A549 (cell line): Measurements from ENCODE around the gene PRX. TPM values are rescaled to one million over a fixed set of nuclear protein-coding genes. Genes with fewer than 3 reads are reported as not detected.
A peak's percentile ranks its signal among the peaks of the same experiment; 100 is the strongest.

Experiments
- ATAC-seq, 2 experiments: fragments of 200-7000 bp in 1 of 2; fragments of >200 bp in 1 of 2; cut with Nextera tagmentation in 1 of 2; cut with Tn5 transposase in 1 of 2; 3 replicates each; pipeline versions ENCODE4 v1.8.0 to v1.9.1; 2018 to 2020; ENCODE audit warnings: mild to moderate bottlenecking in 1 of 2, moderate library complexity in 1 of 2
- CTCF ChIA-PET: fragments of 300-600 bp; sonication (Branson Sonifier 250); formaldehyde crosslinking; extraction: SDS; loops from one replicate; lab custom pipeline; 2021; ENCODE audit warnings: antibody characterized with exemption, inconsistent platforms; lab: Yijun Ruan, JAX
- POLR2A ChIA-PET: fragments of 350-600 bp; formaldehyde crosslinking; extraction: SDS; loops from one replicate; lab custom pipeline; 2021; ENCODE audit warnings: antibody characterized with exemption, inconsistent platforms; lab: Yijun Ruan, JAX
- DNase-seq, 2 experiments: peaks; one replicate each; pipeline versions ENCODE4 v3.0.0 to v3.0.0-alpha.2; 2011 to 2016; ENCODE audit warnings: low read depth in 1 of 2, low spot score in 1 of 2
- FAIRE-seq: peaks from 2 replicates; lab custom pipeline; 2011; peaks lifted over from hg19 to GRCh38; lab: Jason Lieb, UNC
- H3K27ac ChIP-seq, 2 experiments: fragments of >200 bp; sonication (Bioruptor Twin); formaldehyde crosslinking; 3 replicates each; pipeline ENCODE4 v1.5.1; 2016 to 2017
- H3K4me1 ChIP-seq: fragments of >200 bp; sonication (Bioruptor Twin); formaldehyde crosslinking; 3 replicates; pipeline ENCODE4 v1.6.1; 2016
- H3K4me2 ChIP-seq: fragments of >200 bp; sonication (Bioruptor Twin); formaldehyde crosslinking; 3 replicates; pipeline ENCODE4 v1.6.1; 2016
- H3K4me3 ChIP-seq: fragments of >200 bp; sonication (Bioruptor Twin); formaldehyde crosslinking; 3 replicates; pipeline ENCODE4 v1.5.1; 2016
- H3K9me3 ChIP-seq: fragments of >200 bp; sonication (Bioruptor Twin); formaldehyde crosslinking; 3 replicates; pipeline ENCODE4 v1.6.1; 2016
- EHMT2 ChIP-seq: fragments of 200-600 bp; sonication (generic); IDR thresholded peaks from 2 replicates; pipeline ENCODE4 v1.6.1; 2016; ENCODE audit warnings: antibody characterized with exemption, low read depth, mild to moderate bottlenecking, moderate library complexity
- ESRRA ChIP-seq: fragments of 150-350 bp; IDR thresholded peaks from 2 replicates; pipeline ENCODE4 v1.6.1; 2014; ENCODE audit warnings: mild to moderate bottlenecking, low read length, borderline replicate concordance
- FOSL2 ChIP-seq, 2 experiments: fragments of 450-650 bp in 1 of 2; fragments of >200 bp in 1 of 2; sonication (Bioruptor Twin) in 1 of 2; formaldehyde crosslinking; IDR thresholded peaks; 2 replicates each; pipeline versions ENCODE4 v1.5.0 to v1.6.1; 2016 to 2020; ENCODE audit warnings: mild to moderate bottlenecking in 1 of 2, moderate library complexity in 1 of 2
- JUNB ChIP-seq: fragments of >200 bp; sonication (Bioruptor Twin); formaldehyde crosslinking; IDR thresholded peaks from 2 replicates; pipeline ENCODE4 v1.6.1; 2016
- KDM5A ChIP-seq: fragments of 200-600 bp; sonication (generic); IDR thresholded peaks from 2 replicates; pipeline ENCODE4 v1.6.1; 2016; ENCODE audit warnings: antibody characterized with exemption, mild to moderate bottlenecking
- NFE2L2 ChIP-seq: fragments of 150-350 bp; conservative IDR thresholded peaks from 2 replicates; pipeline ENCODE4 v1.6.1; 2014; ENCODE audit warnings: low read length
- PHF8 ChIP-seq: fragments of 200-600 bp; sonication (generic); IDR thresholded peaks from 2 replicates; pipeline ENCODE4 v1.6.1; 2016; ENCODE audit warnings: low read depth, mild to moderate bottlenecking, antibody characterized with exemption, moderate library complexity, borderline replicate concordance
- RAD21 ChIP-seq, 2 experiments: fragments of >200 bp in 1 of 2; sonication (Bioruptor Twin) in 1 of 2; formaldehyde crosslinking in 1 of 2; IDR thresholded peaks in 1 of 2; conservative IDR thresholded peaks in 1 of 2; 2 replicates in 1 of 2; 3 replicates in 1 of 2; pipeline ENCODE4 v1.6.1; 2012 to 2018; ENCODE audit warnings: inconsistent platforms in 1 of 2
- RNF2 ChIP-seq: fragments of 200-600 bp; sonication (generic); IDR thresholded peaks from 2 replicates; pipeline ENCODE4 v1.6.1; 2016; ENCODE audit warnings: low read depth, mild to moderate bottlenecking, antibody characterized with exemption, moderate library complexity, borderline replicate concordance
- SMC3 ChIP-seq: fragments of >200 bp; sonication (Bioruptor Twin); formaldehyde crosslinking; IDR thresholded peaks from 3 replicates; pipeline ENCODE4 v1.6.1; 2018; ENCODE audit warnings: inconsistent platforms
- ZFP36 ChIP-seq: fragments of 450-650 bp; IDR thresholded peaks from 2 replicates; pipeline ENCODE4 v1.6.1; 2014; ENCODE audit warnings: borderline replicate concordance; ENCODE audit not compliant: partially characterized antibody
- ZNF302 ChIP-seq: fragments of 250-450 bp; sonication (Bioruptor Pico); IDR thresholded peaks from 2 replicates; pipeline ENCODE4 v1.9.0; 2021; ENCODE audit warnings: inconsistent platforms, mild to moderate bottlenecking, moderate library complexity
- WGBS: methylation state at CpG from one replicate; pipeline ENCODE4 v1.1.6; 2017; ENCODE audit errors: missing lambda C conversion rate; 5-methylcytosine and 5-hydroxymethylcytosine counted together
- polyA plus RNA-seq, 4 experiments: library from polyadenylated mRNA; depleted of rRNA in 3 of 4; stranded (reverse); fragments of >200 nt; fragmentation: RNase III in 1 of 4; extraction: RNeasy Plus Mini Kit Qiagen cat#74134 plus additional on column Dnase treatment in 1 of 4; gene quantifications; 2 replicates in 3 of 4; 3 replicates in 1 of 4; pipeline ENCODE4 v1.2.3, GENCODE V29; 2011 to 2017
- TF ChIP-seq, protein P1 (sequence below): fragments of >200 bp; sonication (Bioruptor Twin); formaldehyde crosslinking; IDR thresholded peaks from 3 replicates; pipeline ENCODE4 v1.5.1; 2016
- TF ChIP-seq, protein P2 (sequence below): fragments of >200 bp; sonication (Bioruptor Twin); formaldehyde crosslinking; IDR thresholded peaks from 3 replicates; pipeline ENCODE4 v1.6.1; 2016
- TF ChIP-seq, protein P3 (sequence below): fragments of 250-450 bp; sonication (Bioruptor Pico); IDR thresholded peaks from 2 replicates; pipeline ENCODE4 v1.5.0; 2020; ENCODE audit warnings: low read depth, mild to moderate bottlenecking, moderate library complexity
- TF ChIP-seq, protein P4 (sequence below): fragments of >200 bp; sonication (Bioruptor Twin); formaldehyde crosslinking; IDR thresholded peaks from 2 replicates; pipeline ENCODE4 v1.6.1; 2016
- TF ChIP-seq, protein P5 (sequence below): fragments of 250-450 bp; sonication (Bioruptor Pico); IDR thresholded peaks from 2 replicates; pipeline ENCODE4 v1.5.0; 2021; ENCODE audit warnings: mild to moderate bottlenecking, moderate library complexity, borderline replicate concordance
- TF ChIP-seq, protein P6 (sequence below): fragments of 450-650 bp; IDR thresholded peaks from 2 replicates; pipeline ENCODE4 v1.6.1; 2014; ENCODE audit warnings: antibody characterized with exemption

Gene PRX
- polyA plus RNA-seq, 2 of the 4 experiments (the other 2 are of a cell fraction), result 1.6 to 1.8 TPM

DNA sequence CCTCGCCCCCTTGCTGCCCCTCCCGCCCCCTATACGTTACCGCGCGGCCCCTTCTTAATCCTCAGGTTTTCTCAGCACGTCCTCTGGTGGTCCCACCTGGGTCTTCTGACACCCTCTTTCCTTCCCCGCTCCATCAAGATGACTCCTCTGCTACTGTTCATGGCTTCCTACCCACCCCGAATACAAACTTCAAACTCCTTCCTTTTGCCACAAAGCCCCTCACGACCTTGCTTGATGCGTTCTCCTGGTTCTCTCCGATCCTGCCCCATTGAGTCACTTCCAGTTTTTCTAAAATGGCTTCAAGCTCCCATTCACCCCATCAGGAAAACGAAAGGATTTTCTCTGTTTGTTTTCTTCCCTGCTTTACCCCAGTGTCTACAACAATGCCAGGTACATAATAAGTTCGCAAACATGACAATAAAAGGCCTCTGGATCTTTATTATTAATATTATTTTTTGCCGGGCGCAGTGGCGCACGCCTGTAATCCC lies 31.7 kb upstream of the PRX start:
- ATAC-seq, result no peak
- FAIRE-seq, result peak; percentile 28
- H3K4me2 ChIP-seq, result peak overlapping the region; percentile 95
- 21% methylated on average over 18 of the region's 18 CpGs for WGBS
- H3K9me3 ChIP-seq, result no peaks in the 10 kb centered on the region
- H3K27ac ChIP-seq, result peak overlapping the region; percentile 88 to 97
- no peak for TF ChIP-seq NFE2L2
- TF ChIP-seq, protein P1, sequence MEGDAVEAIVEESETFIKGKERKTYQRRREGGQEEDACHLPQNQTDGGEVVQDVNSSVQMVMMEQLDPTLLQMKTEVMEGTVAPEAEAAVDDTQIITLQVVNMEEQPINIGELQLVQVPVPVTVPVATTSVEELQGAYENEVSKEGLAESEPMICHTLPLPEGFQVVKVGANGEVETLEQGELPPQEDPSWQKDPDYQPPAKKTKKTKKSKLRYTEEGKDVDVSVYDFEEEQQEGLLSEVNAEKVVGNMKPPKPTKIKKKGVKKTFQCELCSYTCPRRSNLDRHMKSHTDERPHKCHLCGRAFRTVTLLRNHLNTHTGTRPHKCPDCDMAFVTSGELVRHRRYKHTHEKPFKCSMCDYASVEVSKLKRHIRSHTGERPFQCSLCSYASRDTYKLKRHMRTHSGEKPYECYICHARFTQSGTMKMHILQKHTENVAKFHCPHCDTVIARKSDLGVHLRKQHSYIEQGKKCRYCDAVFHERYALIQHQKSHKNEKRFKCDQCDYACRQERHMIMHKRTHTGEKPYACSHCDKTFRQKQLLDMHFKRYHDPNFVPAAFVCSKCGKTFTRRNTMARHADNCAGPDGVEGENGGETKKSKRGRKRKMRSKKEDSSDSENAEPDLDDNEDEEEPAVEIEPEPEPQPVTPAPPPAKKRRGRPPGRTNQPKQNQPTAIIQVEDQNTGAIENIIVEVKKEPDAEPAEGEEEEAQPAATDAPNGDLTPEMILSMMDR, result peak; percentile 58
- peak; percentile 74 for TF ChIP-seq SMC3
- TF ChIP-seq RNF2, result no peak
- TF ChIP-seq, protein P2, sequence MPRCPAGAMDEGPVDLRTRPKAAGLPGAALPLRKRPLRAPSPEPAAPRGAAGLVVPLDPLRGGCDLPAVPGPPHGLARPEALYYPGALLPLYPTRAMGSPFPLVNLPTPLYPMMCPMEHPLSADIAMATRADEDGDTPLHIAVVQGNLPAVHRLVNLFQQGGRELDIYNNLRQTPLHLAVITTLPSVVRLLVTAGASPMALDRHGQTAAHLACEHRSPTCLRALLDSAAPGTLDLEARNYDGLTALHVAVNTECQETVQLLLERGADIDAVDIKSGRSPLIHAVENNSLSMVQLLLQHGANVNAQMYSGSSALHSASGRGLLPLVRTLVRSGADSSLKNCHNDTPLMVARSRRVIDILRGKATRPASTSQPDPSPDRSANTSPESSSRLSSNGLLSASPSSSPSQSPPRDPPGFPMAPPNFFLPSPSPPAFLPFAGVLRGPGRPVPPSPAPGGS, result 0 out of 3 replicates have a peak, but pooled peaks have one; percentile 56
- TF ChIP-seq ESRRA, result no peak
- TF ChIP-seq ZFP36, result no peak
- TF ChIP-seq ZNF302, result no peak
- TF ChIP-seq, protein P3, sequence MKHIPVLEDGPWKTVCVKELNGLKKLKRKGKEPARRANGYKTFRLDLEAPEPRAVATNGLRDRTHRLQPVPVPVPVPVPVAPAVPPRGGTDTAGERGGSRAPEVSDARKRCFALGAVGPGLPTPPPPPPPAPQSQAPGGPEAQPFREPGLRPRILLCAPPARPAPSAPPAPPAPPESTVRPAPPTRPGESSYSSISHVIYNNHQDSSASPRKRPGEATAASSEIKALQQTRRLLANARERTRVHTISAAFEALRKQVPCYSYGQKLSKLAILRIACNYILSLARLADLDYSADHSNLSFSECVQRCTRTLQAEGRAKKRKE (CRISPR knock-in tag), result no peak
- TF ChIP-seq, protein P4, sequence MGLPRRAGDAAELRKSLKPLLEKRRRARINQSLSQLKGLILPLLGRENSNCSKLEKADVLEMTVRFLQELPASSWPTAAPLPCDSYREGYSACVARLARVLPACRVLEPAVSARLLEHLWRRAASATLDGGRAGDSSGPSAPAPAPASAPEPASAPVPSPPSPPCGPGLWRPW, result no peak
- TF ChIP-seq, protein P5, sequence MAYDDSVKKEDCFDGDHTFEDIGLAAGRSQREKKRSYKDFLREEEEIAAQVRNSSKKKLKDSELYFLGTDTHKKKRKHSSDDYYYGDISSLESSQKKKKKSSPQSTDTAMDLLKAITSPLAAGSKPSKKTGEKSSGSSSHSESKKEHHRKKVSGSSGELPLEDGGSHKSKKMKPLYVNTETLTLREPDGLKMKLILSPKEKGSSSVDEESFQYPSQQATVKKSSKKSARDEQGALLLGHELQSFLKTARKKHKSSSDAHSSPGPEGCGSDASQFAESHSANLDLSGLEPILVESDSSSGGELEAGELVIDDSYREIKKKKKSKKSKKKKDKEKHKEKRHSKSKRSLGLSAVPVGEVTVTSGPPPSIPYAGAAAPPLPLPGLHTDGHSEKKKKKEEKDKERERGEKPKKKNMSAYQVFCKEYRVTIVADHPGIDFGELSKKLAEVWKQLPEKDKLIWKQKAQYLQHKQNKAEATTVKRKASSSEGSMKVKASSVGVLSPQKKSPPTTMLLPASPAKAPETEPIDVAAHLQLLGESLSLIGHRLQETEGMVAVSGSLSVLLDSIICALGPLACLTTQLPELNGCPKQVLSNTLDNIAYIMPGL, result 0 out of 2 replicates have a peak, but pooled peaks have one; percentile 13
- TF ChIP-seq PHF8, result peak; percentile 36; the same call in 1 of the 2 replicates
- peak; percentile 70 to 74 for TF ChIP-seq RAD21 (conservative IDR thresholded peaks at IDR 0.05 in 1 of 2, IDR thresholded peaks at IDR 0.05 in 1 of 2)
- no peak for TF ChIP-seq FOSL2 (IDR thresholded peaks at IDR 0.05)
- peak; percentile 1; the same call in 1 of the 2 replicates for TF ChIP-seq FOSL2 (CRISPR knock-in tag; IDR thresholded peaks at IDR 0.05)
- TF ChIP-seq EHMT2, result no peak
- no peak for TF ChIP-seq JUNB
- TF ChIP-seq, protein P6, sequence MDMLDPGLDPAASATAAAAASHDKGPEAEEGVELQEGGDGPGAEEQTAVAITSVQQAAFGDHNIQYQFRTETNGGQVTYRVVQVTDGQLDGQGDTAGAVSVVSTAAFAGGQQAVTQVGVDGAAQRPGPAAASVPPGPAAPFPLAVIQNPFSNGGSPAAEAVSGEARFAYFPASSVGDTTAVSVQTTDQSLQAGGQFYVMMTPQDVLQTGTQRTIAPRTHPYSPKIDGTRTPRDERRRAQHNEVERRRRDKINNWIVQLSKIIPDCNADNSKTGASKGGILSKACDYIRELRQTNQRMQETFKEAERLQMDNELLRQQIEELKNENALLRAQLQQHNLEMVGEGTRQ, result no peak
- 0 out of 2 replicates have a peak, but pooled peaks have one; percentile 21 for TF ChIP-seq KDM5A
- ChIA-PET CTCF (interaction anchor here (0.9 to 46.6 kb wide), 9 partner anchors 9 to 85 kb away, joined by 3 to 950 read pairs (median 5); partner anchors contain the start of genes BLVRB, PRX, SERTAD1 and SPTBN4), POLR2A (interaction anchor here (0.6 to 8.8 kb wide), 10 partner anchors 9 to 1309 kb away, joined by 3 to 208 read pairs (median 3); partner anchors contain the start of genes BLVRB and SERTAD1)
- no peak for DNase-seq
- peak overlapping the region; percentile 80 for H3K4me3 ChIP-seq
- H3K4me1 ChIP-seq, result peaks cover 23% of the 10 kb centered on the region
